ENCODE data around the gene ZNF423.

The ZNF423 gene

GRCh38 chr16:49867796-49868668 lies 12.1 kb upstream of the ZNF423 start:
- no peak for DNase-seq

- DNase-seq, result no peak
Observed at GRCh38 chr16:49867234-49867633, 11.3 kb upstream of the ZNF423 start.

GRCh38 chr16:49866595-49867071 lies 10.7 kb upstream of the ZNF423 start:
- no peak for DNase-seq

- DNase-seq, result no peak
Observed at GRCh38 chr16:49862694-49863093, 6.8 kb upstream of the ZNF423 start.

- no peak for DNase-seq
Observed at GRCh38 chr16:49861299-49861698, 5.4 kb upstream of the ZNF423 start.

- no peak for DNase-seq
Observed at GRCh38 chr16:49860593-49860992, 4.7 kb upstream of the ZNF423 start.

- DNase-seq, result no peak
Observed at GRCh38 chr16:49859125-49859811, 3.4 kb upstream of the ZNF423 start.

GRCh38 chr16:49858200-49859124 lies 2.5 kb upstream of the ZNF423 start:
- no peak for DNase-seq

GRCh38 chr16:49857423-49858181 lies 1.7 kb upstream of the ZNF423 start:
- DNase-seq, result peak; percentile 57

GRCh38 chr16:49856672-49857330 lies 889 bp upstream of the ZNF423 start:
- DNase-seq, result peak; percentile 18

GRCh38 chr16:49855280-49855821 lies 561 bp downstream of the ZNF423 start:
- peak; percentile 74 for DNase-seq

- DNase-seq, result no peak
Observed at GRCh38 chr16:49854796-49855203, 1.1 kb downstream of the ZNF423 start.

- no peak for DNase-seq
Observed at GRCh38 chr16:49854188-49854795, 1.6 kb downstream of the ZNF423 start.

- DNase-seq, result no peak
Observed at GRCh38 chr16:49852279-49852678, 3.6 kb downstream of the ZNF423 start.

- no peak for DNase-seq
Observed at GRCh38 chr16:49851468-49851787, 4.5 kb downstream of the ZNF423 start.

- no peak for DNase-seq
Observed at GRCh38 chr16:49850558-49851467, 5.1 kb downstream of the ZNF423 start.

- DNase-seq, result no peak
Observed at GRCh38 chr16:49849754-49850108, 6.2 kb downstream of the ZNF423 start.

- no peak for DNase-seq
Observed at GRCh38 chr16:49849037-49849753, 6.7 kb downstream of the ZNF423 start.

- no peak for DNase-seq
Observed at GRCh38 chr16:49848530-49848929, 7.4 kb downstream of the ZNF423 start.

Data from activated CD4-positive, alpha-beta T cell treated with anti-CD3 and anti-CD28 coated beads, Interleukin-2, amount 50 U/mL, for 16 hours (primary cell).